ENCODE results near the gene NPHS2. TPM values are rescaled to one million over a fixed set of nuclear protein-coding genes. Genes with fewer than 3 reads are reported as not detected.

NPHS2 gene
- polyA plus RNA-seq (2013) = not detected

DNA sequence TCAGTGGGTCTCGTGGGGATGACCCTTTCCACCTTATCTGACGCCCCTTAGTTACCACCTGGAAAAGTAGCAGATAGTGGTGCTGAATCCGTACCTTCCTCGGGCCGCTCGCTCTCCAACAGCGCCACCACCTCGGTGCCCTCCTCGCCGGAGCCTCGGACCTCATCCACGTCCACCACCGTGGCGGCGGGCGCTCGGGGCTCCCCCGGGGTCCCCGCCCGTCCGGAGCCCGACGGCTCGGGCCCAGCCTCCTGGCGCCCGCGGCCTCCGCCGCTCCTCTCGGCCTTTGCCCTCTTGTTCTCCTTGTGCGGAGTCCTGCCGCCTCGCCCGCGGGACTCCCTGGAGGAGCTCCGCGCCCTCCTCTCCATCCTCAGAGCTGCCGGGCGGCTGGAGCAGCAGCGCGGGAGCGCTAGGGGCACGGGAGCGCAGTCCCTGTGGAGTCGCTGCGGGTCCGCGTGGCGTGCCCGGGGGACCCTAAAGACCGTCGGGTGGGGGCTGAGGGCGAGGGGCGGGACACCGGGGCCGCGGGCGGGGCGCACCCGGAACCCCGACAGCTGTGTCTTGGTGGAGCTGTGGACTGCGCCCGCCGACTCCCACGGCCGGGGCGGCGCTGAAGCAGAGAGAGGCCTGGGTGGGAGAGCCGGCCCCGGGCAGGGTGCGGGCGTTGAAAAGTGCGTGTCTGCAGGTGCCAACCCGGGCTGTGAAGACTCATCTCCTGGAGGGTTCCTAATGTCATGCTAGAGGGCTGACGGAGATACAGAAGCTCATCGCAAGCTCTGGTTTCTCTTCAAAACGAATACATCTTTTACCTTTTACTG, at the start of gene NPHS2:
Gene NPHS2, minus strand, starts transcription at position 452 of the 818 bp plus-strand sequence. Its CDS starts 84 bp downstream, at position 368.
- peaks cover 19 to 62% (median 29%) of the 10 kb centered on the region in 5 experiments for H3K27me3 ChIP-seq (replicated peaks in 2 of 5; ENCODE audit: control insufficient read depth in 4 of 5, insufficient read depth in 5 of 5, low read length in 4 of 5)
- peaks cover 0 to 3% (median 0%) of the 10 kb centered on the region in 5 experiments for H3K9me3 ChIP-seq (ENCODE audit: control extremely low read depth in 1 of 5, control insufficient read depth in 4 of 5, insufficient read depth in 2 of 5, low read depth in 1 of 5, low read length in 4 of 5)
- WGBS (ENCODE audit: insufficient coverage) = 3% methylated on average over 63 of the region's 77 CpGs
- peak within 1 kb of the TSS in 2 of 7 experiments; percentile 36 to 54 for H3K4me3 ChIP-seq (ENCODE audit: control insufficient read depth in 1 of 7, extremely low read depth in 1 of 7, insufficient read depth in 4 of 7, low read depth in 2 of 7, low read length in 6 of 7)
- H3K4me1 ChIP-seq (ENCODE audit: control extremely low read depth in 1 of 4, control insufficient read depth in 4 of 4, insufficient read depth in 4 of 4, low read length in 3 of 4) = peaks cover 0 to 8% (median 2%) of the 10 kb centered on the region in 4 experiments
- CTCF ChIA-PET = no interaction called here
- peak in 1 of 3 donors; percentile 1 for DNase-seq
- POLR2A ChIA-PET = no interaction called here
- no peaks in the 10 kb centered on the region for H3K36me3 ChIP-seq (ENCODE audit: control insufficient read depth in 4 of 4, insufficient read depth in 4 of 4, low read length in 3 of 4)
- no peak within 1 kb of the TSS for H3K27ac ChIP-seq (ENCODE audit: insufficient read depth in 1 of 2, low read depth in 1 of 2, low read length in 2 of 2, poor library complexity in 1 of 2, severe bottlenecking in 2 of 2)

GRCh38 chr1:179612361-179612760, 36.6 kb upstream of the NPHS2 start:
- Histone ChIP-seq H3K27me3 (replicated peaks in 2 of 5; ENCODE audit: control insufficient read depth in 4 of 5, insufficient read depth in 5 of 5, low read length in 4 of 5) (peaks cover 0 to 5% (median 0%) of the 10 kb centered on the region in 5 experiments), H3K27ac (ENCODE audit: insufficient read depth in 1 of 2, low read depth in 1 of 2, low read length in 2 of 2, poor library complexity in 1 of 2, severe bottlenecking in 2 of 2) (no peak overlapping the region), H3K4me1 (ENCODE audit: control extremely low read depth in 1 of 4, control insufficient read depth in 4 of 4, insufficient read depth in 4 of 4, low read length in 3 of 4) (no peaks in the 10 kb centered on the region), H3K36me3 (ENCODE audit: control insufficient read depth in 4 of 4, insufficient read depth in 4 of 4, low read length in 3 of 4) (no peaks in the 10 kb centered on the region), H3K4me3 (ENCODE audit: control insufficient read depth in 1 of 7, extremely low read depth in 1 of 7, insufficient read depth in 4 of 7, low read depth in 2 of 7, low read length in 6 of 7) (no peak overlapping the region), H3K9me3 (ENCODE audit: control extremely low read depth in 1 of 5, control insufficient read depth in 4 of 5, insufficient read depth in 2 of 5, low read depth in 1 of 5, low read length in 4 of 5) (no peaks in the 10 kb centered on the region)
- ChIA-PET POLR2A (no interaction called here), CTCF (no interaction called here)
- DNase-seq = no peak
- 100% methylated on average over 2 of the region's 3 CpGs for WGBS (ENCODE audit: insufficient coverage)

- H3K4me1 ChIP-seq (ENCODE audit: control extremely low read depth in 1 of 4, control insufficient read depth in 4 of 4, insufficient read depth in 4 of 4, low read length in 3 of 4) = no peaks in the 10 kb centered on the region
- no peak for DNase-seq
- no peaks in the 10 kb centered on the region for H3K9me3 ChIP-seq (ENCODE audit: control extremely low read depth in 1 of 5, control insufficient read depth in 4 of 5, insufficient read depth in 2 of 5, low read depth in 1 of 5, low read length in 4 of 5)
- no peak overlapping the region for H3K27ac ChIP-seq (ENCODE audit: insufficient read depth in 1 of 2, low read depth in 1 of 2, low read length in 2 of 2, poor library complexity in 1 of 2, severe bottlenecking in 2 of 2)
- WGBS (ENCODE audit: insufficient coverage) = 100% methylated on average over 1 of the region's 1 CpG
- peaks cover 0 to 5% (median 0%) of the 10 kb centered on the region in 5 experiments for H3K27me3 ChIP-seq (replicated peaks in 2 of 5; ENCODE audit: control insufficient read depth in 4 of 5, insufficient read depth in 5 of 5, low read length in 4 of 5)
- CTCF ChIA-PET = no interaction called here
- no peak overlapping the region for H3K4me3 ChIP-seq (ENCODE audit: control insufficient read depth in 1 of 7, extremely low read depth in 1 of 7, insufficient read depth in 4 of 7, low read depth in 2 of 7, low read length in 6 of 7)
- no peaks in the 10 kb centered on the region for H3K36me3 ChIP-seq (ENCODE audit: control insufficient read depth in 4 of 4, insufficient read depth in 4 of 4, low read length in 3 of 4)
- POLR2A ChIA-PET = no interaction called here
Measured at GRCh38 chr1:179601093-179601492, 25.3 kb upstream of the NPHS2 start.

- DNase-seq = peak; percentile 6 to 49 (median 34)
- Histone ChIP-seq H3K9me3 (ENCODE audit: control extremely low read depth in 1 of 5, control insufficient read depth in 4 of 5, insufficient read depth in 2 of 5, low read depth in 1 of 5, low read length in 4 of 5) (no peaks in the 10 kb centered on the region), H3K36me3 (ENCODE audit: control insufficient read depth in 4 of 4, insufficient read depth in 4 of 4, low read length in 3 of 4) (no peaks in the 10 kb centered on the region), H3K27ac (ENCODE audit: insufficient read depth in 1 of 2, low read depth in 1 of 2, low read length in 2 of 2, poor library complexity in 1 of 2, severe bottlenecking in 2 of 2) (no peak overlapping the region), H3K4me3 (ENCODE audit: control insufficient read depth in 1 of 7, extremely low read depth in 1 of 7, insufficient read depth in 4 of 7, low read depth in 2 of 7, low read length in 6 of 7) (no peak overlapping the region), H3K4me1 (ENCODE audit: control extremely low read depth in 1 of 4, control insufficient read depth in 4 of 4, insufficient read depth in 4 of 4, low read length in 3 of 4) (no peaks in the 10 kb centered on the region), H3K27me3 (replicated peaks in 2 of 5; ENCODE audit: control insufficient read depth in 4 of 5, insufficient read depth in 5 of 5, low read length in 4 of 5) (peaks cover 0 to 10% (median 7%) of the 10 kb centered on the region in 5 experiments)
- ChIA-PET CTCF (interaction anchor here (0.7 kb wide), 1 partner anchor 16 kb away, joined by 4 read pairs; no protein-coding TSS in a partner anchor), POLR2A (no interaction called here)
Measured at GRCh38 chr1:179599623-179600249, 24.0 kb upstream of the NPHS2 start.

DNA sequence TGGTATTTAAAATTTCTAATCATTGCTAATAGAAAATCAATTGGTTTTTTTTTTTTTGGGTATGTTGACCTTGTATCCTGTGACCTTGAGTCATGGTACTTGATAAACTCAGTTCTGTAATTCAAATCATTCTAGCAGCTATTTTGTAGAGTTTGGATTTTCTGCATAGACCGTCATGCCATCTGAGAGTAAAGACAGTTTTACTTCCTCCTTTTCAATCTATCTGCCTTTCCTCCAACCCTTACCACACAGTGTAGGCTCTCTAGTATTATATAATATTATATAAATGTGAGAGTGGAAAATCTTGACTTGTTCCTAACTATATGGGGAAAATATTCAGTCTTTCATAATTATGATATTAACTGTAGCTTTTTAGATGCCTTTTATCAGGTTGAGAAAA, 22.9 kb upstream of the NPHS2 start:
- ChIA-PET POLR2A (no interaction called here), CTCF (no interaction called here)
- no peak overlapping the region for H3K27ac ChIP-seq (ENCODE audit: insufficient read depth in 1 of 2, low read depth in 1 of 2, low read length in 2 of 2, poor library complexity in 1 of 2, severe bottlenecking in 2 of 2)
- H3K4me1 ChIP-seq (ENCODE audit: control extremely low read depth in 1 of 4, control insufficient read depth in 4 of 4, insufficient read depth in 4 of 4, low read length in 3 of 4) = no peaks in the 10 kb centered on the region
- WGBS (ENCODE audit: insufficient coverage) = no CpG with 5 or more reads among the region's 1 CpG
- no peak overlapping the region for H3K4me3 ChIP-seq (ENCODE audit: control insufficient read depth in 1 of 7, extremely low read depth in 1 of 7, insufficient read depth in 4 of 7, low read depth in 2 of 7, low read length in 6 of 7)
- no peaks in the 10 kb centered on the region for H3K9me3 ChIP-seq (ENCODE audit: control extremely low read depth in 1 of 5, control insufficient read depth in 4 of 5, insufficient read depth in 2 of 5, low read depth in 1 of 5, low read length in 4 of 5)
- DNase-seq = no peak
- no peaks in the 10 kb centered on the region for H3K36me3 ChIP-seq (ENCODE audit: control insufficient read depth in 4 of 4, insufficient read depth in 4 of 4, low read length in 3 of 4)
- peaks cover 0 to 15% (median 13%) of the 10 kb centered on the region in 5 experiments for H3K27me3 ChIP-seq (replicated peaks in 2 of 5; ENCODE audit: control insufficient read depth in 4 of 5, insufficient read depth in 5 of 5, low read length in 4 of 5)

DNA sequence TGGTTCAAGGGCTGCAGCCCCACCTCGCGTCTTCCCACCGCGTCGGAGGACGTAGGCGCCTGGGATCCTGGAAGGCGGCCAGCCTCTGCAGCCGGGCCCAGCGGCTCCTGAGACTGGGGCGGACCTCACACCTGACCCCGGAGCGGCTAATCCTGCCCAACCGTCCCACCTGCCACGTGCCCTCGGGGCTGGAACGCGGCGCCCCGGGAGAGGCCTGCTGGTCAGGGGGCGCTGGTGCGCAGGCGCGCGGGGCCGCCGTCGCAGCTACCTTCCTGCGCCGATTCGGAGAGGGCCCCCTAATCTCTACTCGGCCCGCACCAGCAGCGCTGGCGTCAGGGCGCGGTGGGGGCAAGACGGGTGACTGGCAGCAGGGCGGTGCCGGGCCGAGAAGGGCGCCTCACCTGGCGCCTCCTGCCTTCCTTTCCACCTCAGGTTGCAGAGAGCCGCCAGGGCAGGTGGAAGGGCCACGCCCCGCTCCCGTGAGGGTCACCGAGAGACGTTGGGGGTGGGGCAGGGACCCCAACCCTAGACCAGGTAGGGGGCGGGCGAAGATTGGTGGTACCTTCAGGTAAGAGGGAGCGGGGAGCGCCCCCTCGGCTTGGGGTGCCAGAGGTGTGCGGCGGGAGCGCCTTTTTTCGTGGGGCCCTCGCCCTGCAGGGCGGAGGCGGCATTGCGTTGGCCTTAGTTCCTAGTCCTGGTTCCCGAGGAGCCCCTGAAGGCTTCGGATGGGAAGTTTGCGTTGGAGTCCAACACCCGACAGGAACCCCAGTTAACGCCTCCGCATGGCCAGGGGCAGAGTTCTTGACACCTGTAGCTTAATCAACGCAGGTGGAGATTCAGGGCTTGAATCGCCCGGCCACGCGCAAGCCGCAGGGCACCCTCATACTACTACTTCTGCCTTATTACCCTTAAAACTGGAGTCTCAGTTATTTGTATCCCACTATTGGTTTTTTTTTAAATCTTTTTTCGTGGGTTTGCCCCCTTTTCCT, 16.1 kb upstream of the NPHS2 start, which contains the start of gene TDRD5:
Gene TDRD5, plus strand, starts transcription at position 241 of the 989 bp plus-strand sequence. CDS start 784 bp downstream, outside the sequence.
- Histone ChIP-seq H3K27ac (ENCODE audit: insufficient read depth in 1 of 2, low read depth in 1 of 2, low read length in 2 of 2, poor library complexity in 1 of 2, severe bottlenecking in 2 of 2) (no peak within 1 kb of the TSS), H3K4me1 (ENCODE audit: control extremely low read depth in 1 of 4, control insufficient read depth in 4 of 4, insufficient read depth in 4 of 4, low read length in 3 of 4) (peaks cover 0 to 7% (median 0%) of the 10 kb centered on the region in 4 experiments), H3K4me3 (ENCODE audit: control insufficient read depth in 1 of 7, extremely low read depth in 1 of 7, insufficient read depth in 4 of 7, low read depth in 2 of 7, low read length in 6 of 7) (peak within 1 kb of the TSS in 4 of 7 experiments; percentile 5 to 55 (median 28)), H3K27me3 (replicated peaks in 2 of 5; ENCODE audit: control insufficient read depth in 4 of 5, insufficient read depth in 5 of 5, low read length in 4 of 5) (peaks cover 11 to 72% (median 45%) of the 10 kb centered on the region in 5 experiments), H3K36me3 (ENCODE audit: control insufficient read depth in 4 of 4, insufficient read depth in 4 of 4, low read length in 3 of 4) (no peaks in the 10 kb centered on the region), H3K9me3 (ENCODE audit: control extremely low read depth in 1 of 5, control insufficient read depth in 4 of 5, insufficient read depth in 2 of 5, low read depth in 1 of 5, low read length in 4 of 5) (peaks cover 0 to 8% (median 5%) of the 10 kb centered on the region in 5 experiments)
- POLR2A ChIA-PET = no interaction called here
- WGBS (ENCODE audit: insufficient coverage) = 21% methylated on average over 68 of the region's 75 CpGs
- DNase-seq = peak in 2 of 3 donors; percentile 8 to 19
- CTCF ChIA-PET = no interaction called here

Data from common myeloid progenitor, CD34-positive (primary cell).